Measurements from ENCODE around the gene TUT7.
"Not testable (repeated sequence)": the region's sequence is repeated elsewhere in the genome, so short reads cannot be mapped to it uniquely, and the experiment has no call there.

Gene TUT7, protein sequence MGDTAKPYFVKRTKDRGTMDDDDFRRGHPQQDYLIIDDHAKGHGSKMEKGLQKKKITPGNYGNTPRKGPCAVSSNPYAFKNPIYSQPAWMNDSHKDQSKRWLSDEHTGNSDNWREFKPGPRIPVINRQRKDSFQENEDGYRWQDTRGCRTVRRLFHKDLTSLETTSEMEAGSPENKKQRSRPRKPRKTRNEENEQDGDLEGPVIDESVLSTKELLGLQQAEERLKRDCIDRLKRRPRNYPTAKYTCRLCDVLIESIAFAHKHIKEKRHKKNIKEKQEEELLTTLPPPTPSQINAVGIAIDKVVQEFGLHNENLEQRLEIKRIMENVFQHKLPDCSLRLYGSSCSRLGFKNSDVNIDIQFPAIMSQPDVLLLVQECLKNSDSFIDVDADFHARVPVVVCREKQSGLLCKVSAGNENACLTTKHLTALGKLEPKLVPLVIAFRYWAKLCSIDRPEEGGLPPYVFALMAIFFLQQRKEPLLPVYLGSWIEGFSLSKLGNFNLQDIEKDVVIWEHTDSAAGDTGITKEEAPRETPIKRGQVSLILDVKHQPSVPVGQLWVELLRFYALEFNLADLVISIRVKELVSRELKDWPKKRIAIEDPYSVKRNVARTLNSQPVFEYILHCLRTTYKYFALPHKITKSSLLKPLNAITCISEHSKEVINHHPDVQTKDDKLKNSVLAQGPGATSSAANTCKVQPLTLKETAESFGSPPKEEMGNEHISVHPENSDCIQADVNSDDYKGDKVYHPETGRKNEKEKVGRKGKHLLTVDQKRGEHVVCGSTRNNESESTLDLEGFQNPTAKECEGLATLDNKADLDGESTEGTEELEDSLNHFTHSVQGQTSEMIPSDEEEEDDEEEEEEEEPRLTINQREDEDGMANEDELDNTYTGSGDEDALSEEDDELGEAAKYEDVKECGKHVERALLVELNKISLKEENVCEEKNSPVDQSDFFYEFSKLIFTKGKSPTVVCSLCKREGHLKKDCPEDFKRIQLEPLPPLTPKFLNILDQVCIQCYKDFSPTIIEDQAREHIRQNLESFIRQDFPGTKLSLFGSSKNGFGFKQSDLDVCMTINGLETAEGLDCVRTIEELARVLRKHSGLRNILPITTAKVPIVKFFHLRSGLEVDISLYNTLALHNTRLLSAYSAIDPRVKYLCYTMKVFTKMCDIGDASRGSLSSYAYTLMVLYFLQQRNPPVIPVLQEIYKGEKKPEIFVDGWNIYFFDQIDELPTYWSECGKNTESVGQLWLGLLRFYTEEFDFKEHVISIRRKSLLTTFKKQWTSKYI (N-terminal part only)

DNA sequence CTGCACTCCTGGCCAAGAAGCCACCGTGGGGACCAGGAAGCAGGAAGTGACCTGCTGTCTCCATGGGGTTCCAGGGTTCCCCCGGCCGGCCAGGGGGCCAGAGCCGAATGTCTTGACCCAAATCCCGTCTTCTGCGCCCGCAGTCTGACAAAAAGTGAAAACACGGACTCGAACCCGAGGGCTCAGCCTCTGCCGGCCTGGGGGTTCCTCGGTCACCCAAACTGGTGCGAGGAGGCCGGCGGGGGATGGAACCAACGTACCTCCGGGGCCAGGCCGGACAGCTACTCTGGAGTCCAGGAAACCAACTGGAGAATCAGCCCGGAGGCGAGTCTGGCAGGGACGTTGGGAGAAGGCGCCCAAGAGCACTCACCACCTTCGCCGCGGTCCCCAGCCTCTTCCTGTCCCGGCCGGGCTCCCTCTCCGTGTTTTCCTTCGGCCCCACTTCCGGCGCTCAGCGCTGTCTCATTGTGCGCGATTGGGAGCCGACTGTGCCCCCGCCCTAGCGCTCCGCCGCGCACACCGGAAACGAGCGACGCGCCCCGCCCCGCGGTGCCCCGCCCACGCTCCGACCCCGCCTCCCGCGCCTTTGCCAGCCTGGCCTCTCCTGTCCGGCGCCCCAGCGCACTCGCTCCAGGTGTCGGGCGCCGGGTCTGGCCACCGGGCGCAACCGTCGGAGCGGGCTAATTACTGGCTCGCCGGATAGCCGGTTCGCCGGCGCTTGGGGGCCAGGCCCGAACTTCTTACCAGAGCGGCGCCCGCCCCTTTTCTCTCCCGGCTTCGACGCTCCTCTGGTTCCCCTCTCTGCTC is at the start of gene TUT7:
Gene TUT7, minus strand, starts transcription at position 400 of the 807 bp plus-strand sequence. CDS start 1,211 bp downstream, outside the sequence.
- peak; percentile 53 for DNase-seq

DNA sequence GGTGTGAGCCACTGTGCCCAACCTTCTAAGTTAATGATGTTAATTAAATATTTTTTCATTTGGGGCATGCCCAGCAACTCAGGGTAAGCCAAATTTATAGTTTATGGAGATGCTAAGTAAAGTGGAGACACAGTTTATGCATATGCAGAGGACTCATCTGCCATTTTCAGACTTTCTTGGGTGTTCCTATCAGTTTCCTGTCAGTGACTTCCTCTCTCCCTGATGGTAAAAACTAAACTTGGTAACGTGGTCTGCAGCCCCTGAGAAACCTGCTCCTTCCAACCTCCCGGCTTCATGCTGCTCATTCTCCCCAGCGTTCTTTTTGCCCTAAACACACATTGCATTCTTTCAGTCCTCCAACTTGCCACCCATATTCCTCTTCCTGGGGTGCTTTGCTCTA is 48.4 kb upstream of the TUT7 start:
- DNase-seq = no peak

DNA sequence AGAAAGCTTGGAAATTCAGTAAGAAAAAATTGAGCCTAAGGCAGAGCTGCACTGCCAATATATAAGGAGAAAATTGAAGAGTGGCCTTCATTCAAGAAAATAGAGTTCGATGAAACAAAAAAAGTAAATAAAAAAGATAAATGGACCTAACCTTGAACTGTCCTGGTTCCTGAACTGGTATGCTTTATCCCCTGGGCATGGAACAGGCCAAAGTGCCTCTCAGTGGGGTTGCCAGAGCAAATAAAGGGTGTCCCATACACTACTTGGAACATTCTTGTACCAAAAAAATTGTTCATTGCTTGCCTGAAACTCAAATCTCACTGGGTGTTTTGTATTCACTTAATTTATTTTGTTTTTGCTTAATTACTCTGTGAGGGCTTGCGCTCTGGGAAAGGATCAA is 42.2 kb upstream of the TUT7 start:
- no peak for DNase-seq

GRCh38 chr9:86390184-86390583 is 36.0 kb upstream of the TUT7 start:
- not testable (repeated sequence) for DNase-seq

GRCh38 chr9:86389628-86390027 is 35.4 kb upstream of the TUT7 start:
- DNase-seq = no peak

DNA sequence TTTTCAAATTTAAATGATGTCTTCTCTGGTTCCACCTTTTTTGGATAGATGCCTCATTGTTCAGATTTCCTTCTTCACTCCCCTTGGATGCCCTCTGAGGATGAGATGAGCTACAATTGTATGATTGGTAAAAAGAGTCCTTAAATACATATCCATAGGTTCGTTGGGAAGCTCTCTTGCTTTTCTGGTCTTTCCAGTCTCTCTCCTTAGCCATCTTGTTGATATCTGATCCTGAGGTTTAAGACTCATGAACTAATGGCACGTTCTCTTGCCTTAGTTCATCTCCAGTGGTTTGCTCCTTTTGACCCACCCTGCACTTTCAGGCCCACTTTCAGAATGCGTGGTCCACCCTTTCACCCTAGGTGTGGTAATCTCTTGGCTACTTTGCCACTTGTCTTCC is 33.2 kb upstream of the TUT7 start:
- DNase-seq = no peak

- DNase-seq = not testable (repeated sequence)
Observed at GRCh38 chr9:86383000-86383399, 28.8 kb upstream of the TUT7 start.

GRCh38 chr9:86376016-86376415 is 21.8 kb upstream of the TUT7 start:
- DNase-seq = no peak

DNA sequence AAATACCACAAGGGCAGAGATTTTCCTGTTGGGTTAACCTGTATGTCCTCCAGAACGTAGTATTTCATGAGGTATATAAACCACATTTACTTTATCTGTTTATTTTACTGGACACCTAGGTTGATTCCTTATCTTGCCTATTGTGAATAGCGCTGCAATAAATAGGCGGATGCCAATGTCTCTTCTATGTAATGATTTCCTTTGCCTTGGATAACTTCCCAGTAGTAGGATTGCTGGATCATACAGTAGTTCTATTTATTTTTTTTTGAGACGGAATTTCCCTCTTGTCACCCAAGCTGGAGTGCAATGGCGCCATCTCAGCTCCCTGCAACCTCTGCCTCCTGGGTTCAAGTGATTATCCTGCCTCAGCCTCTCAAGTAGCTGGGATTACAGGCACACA is 15.6 kb upstream of the TUT7 start:
- no peak for DNase-seq

DNA sequence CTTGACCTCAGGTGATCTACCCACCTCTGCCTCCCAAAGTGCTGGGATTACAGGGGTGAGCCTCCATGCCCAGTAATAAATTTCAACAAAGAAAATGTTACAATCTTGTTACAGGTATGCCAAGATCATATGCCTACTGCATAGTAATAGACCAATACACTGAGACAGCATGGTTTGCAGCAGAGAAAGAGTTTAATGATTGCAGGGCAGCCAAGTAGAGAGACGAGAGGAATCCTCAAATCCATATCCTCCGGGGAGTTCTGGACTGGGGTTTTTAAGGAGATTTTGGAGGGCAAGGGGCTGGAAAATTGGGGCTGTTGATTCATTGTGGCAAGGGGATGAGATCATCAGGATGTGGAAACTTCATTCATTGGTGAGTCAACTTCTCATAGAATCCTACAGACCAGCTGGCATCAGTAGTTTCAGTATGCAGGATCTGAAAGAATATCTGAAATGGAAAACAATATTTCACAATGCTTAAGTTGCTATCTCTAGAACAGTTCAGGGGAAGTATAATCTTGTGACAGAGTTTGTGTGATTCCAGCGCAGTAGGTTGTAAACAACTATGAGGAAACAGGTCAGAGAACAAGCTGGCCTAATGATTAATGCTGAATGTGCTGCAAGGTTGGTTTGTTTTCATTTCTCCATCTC is 14.8 kb upstream of the TUT7 start:
- DNase-seq = no peak

GRCh38 chr9:86361176-86361575 is 7.0 kb upstream of the TUT7 start:
- no peak for DNase-seq

DNA sequence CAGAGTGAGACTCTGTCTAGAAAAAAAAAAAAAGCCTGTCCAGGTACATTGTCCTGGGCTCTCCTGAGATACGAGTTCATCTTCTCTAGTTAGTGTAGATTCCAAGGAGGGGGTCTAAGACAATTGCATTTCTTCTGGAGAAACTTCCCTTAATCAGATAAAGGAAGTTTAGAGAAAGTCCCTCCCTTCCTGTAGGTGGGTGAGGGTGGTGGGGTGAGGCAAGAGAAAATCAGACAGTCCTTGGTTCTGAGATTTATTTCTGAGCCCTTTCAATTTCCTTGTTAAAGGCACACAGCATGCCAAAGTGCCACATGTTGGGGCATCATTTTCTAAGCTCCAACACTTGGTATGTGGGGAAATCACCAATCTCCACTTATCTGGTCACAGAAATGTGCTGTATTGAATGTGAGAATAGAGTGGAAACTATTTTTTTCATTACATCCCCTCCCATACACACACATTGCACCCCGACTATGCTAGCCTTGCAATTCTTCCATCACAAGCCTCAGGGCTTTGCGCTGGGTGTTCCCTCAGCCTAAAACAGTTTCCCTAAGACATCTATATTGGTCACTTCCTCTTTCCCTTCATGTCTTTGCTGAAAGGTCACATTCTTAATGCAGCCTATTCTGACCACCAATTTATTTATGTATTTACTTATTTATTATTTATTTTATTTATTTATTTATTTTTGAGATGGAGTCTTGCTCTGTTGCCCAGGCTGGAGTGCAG is 5.1 kb upstream of the TUT7 start:
- no peak for DNase-seq

DNA sequence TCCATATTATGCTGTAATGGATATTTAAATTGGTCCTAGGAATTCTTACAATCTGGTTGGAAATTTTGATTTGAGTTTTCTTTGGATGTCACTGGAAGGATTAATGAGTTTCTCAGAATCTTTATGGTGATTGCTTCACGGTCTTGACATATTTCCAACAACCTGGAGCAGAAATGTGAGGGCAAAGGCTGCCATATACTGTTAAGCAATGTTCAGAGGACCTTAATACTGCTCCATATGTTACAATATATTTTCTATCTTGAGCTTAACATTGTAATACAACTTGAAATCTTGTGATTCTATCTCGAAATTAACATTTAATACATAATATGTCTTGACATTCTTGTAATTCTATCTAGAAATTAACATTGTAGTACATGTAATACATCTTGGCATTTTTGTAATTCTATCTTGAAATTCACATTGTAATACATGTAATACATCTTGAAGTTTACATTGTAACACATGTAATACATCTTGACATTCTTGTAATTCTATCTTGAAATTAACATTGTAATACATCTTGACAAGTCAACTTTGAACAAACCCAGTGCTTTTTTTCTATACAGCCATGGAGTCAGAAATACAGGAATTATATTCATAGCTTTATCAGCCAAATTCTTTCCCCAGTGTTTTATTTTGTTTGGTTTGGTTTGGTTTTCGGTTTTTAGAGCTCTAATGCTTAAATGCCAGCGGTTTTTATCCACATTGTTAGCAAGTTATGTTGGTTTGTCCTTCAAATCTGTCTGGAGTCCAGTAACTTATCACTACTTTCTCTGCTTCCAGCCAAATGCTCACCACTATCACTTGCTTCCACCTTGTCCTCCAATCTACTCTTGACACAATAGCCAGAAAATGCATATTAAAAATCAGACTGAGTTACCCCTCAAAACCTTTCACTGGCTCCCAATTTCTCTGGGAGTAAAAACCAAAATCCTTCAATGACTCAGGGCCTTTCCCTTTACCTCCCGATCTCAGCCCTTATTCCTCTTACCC is 3.0 kb upstream of the TUT7 start:
- DNase-seq = no peak

DNA sequence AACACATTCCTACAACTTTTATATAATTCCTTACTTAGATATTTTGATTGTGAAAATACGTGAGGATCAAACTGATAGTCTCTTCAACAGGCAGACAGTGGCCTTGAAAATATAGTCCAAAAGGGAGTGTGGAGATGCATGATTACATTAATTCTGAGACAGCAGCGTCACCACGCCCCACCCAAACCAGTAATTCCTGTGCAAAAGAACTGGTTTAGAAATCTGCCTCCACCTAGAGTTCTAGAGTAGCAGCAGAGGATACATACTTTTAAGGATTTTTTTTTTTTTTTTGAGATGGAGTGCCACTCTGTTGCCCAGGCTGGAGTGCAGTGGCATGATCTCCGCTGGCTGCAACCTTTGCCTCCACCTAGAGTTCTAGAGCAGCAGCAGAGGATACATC is 1.6 kb upstream of the TUT7 start:
- DNase-seq = no peak

- no peak for DNase-seq
Observed at GRCh38 chr9:86354818-86355309, 654 bp upstream of the TUT7 start.

DNA sequence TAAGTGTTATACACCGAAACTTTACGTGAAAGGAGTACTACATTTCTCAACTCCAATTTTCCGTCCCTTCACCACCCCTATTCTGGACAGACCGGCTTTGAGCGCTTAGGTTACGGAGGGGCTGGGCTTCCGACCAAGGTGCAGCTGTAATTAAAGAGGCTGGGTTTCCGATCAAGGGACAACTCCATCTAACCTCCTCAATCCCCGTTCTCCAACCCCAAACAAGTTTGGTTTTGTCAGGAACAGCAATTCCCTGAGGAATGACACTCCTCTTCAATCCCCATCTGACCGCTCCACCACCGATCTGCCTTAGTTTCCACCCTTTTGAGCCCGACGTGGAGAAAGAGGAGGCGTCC is 577 bp downstream of the TUT7 start:
- DNase-seq = no peak

DNA sequence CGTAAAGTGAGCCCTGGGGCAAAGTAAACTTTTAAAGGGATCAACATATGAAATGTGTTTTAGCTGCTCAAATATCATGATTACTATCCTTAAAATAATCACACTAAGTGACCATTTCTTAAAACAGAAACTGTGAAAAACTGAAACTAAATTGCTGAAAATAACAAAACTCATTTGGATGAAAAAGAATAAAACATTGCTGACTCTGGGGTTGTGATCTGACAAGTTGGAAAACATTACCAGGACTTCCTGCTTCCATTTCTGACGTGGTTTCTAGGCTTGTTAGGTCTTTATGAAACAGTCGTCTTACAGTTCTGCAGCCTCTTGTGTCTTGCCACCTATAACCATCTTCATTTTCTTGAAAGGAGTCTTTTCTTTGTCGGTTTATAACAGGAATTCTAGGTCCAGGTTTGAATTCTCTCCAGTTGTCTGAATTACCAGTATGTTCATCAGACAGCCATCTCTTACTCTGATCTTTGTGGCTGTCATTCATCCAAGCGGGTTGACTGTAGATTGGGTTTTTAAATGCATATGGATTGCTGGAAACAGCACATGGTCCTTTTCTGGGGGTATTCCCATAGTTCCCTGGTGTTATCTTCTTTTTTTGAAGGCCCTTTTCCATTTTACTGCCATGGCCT is 1.7 kb downstream of the TUT7 start:
- DNase-seq = no peak

DNA sequence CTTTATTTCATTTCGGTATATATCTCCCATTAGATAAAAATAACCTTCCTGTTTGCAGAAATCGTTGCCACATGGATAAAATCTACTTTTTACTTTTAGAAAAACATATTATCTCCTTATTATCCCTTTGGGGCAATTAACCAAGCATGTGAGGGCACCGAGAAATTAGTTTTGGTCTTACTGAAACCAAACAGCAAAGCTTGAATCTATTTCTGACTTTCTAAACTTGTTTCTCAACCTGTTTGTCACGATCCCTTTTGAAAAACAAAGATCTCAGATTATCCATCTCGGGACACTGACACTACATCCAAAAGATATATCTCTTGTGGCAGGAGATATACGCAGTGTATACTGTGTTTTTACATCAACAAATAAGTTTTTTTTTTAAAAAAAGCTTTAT is 2.3 kb downstream of the TUT7 start:
- no peak for DNase-seq
